SK-N-SH (cell line): ENCODE measurements around the gene OPCML. TPM values are rescaled to one million over a fixed set of nuclear protein-coding genes. Genes with fewer than 3 reads are reported as not detected.

ENCODE experiments used
- CTCF ChIA-PET: fragments of 300-600, 350-600 bp; formaldehyde crosslinking; extraction: SDS; loops from one replicate; lab custom pipeline; 2021; lab: Yijun Ruan, JAX
- POLR2A ChIA-PET: fragments of 350-600 bp; sonication (Branson Sonifier 250); formaldehyde crosslinking; extraction: SDS; loops from one replicate; lab custom pipeline; 2020; ENCODE audit warnings: antibody characterized with exemption, inconsistent platforms; lab: Yijun Ruan, JAX
- DNase-seq: peaks from one replicate; pipeline ENCODE4 v3.0.0; 2012
- H2AFZ ChIP-seq: fragments of 200-600 bp; sonication (generic); 2 replicates; pipeline ENCODE4 v1.8.1; 2016; ENCODE audit warnings: antibody characterized with exemption, mild to moderate bottlenecking, low read depth
- H3F3A ChIP-seq: fragments of 200-600 bp; sonication (generic); replicated peaks from 2 replicates; pipeline ENCODE3; 2016; ENCODE audit warnings: antibody characterized with exemption, mild to moderate bottlenecking; ENCODE audit not compliant: insufficient read depth
- H3K27ac ChIP-seq, 2 experiments: fragments of 200-500 bp in 1 of 2; fragments of 200-600 bp in 1 of 2; sonication (Bioruptor generic) in 1 of 2; sonication (generic), shearing (Covaris generic) in 1 of 2; 2 replicates each; pipeline versions ENCODE4 v1.5.1 to v1.6.1; 2014 to 2016; ENCODE audit warnings: low read depth in 2 of 2, inconsistent platforms in 1 of 2, low read length in 1 of 2, mild to moderate bottlenecking in 1 of 2, mixed read lengths in 1 of 2
- H3K27me3 ChIP-seq: fragments of 200-600 bp; sonication (generic), shearing (Covaris generic); 2 replicates; pipeline ENCODE4 v1.6.1; 2016; ENCODE audit warnings: mixed run types; ENCODE audit not compliant: insufficient read depth
- H3K36me3 ChIP-seq, 2 experiments: fragments of 200-500 bp in 1 of 2; fragments of 200-600 bp in 1 of 2; sonication (Bioruptor generic) in 1 of 2; sonication (generic) in 1 of 2; replicated peaks in 1 of 2; 2 replicates each; pipeline versions ENCODE3 to v1.5.1; 2014 to 2016; ENCODE audit warnings: low read length in 1 of 2, mild to moderate bottlenecking in 1 of 2; ENCODE audit not compliant: insufficient read depth in 2 of 2, control insufficient read depth in 1 of 2
- H3K4me1 ChIP-seq, 2 experiments: fragments of 200-500 bp in 1 of 2; fragments of 200-600 bp in 1 of 2; sonication (Bioruptor generic) in 1 of 2; sonication (generic), shearing (Covaris generic) in 1 of 2; 2 replicates each; pipeline versions ENCODE4 v1.5.1 to v1.6.1; 2014 to 2016; ENCODE audit warnings: low read depth in 1 of 2, low read length in 1 of 2, mixed run types in 1 of 2; ENCODE audit not compliant: insufficient read depth in 2 of 2, control insufficient read depth in 1 of 2
- H3K4me2 ChIP-seq: fragments of 200-600 bp; sonication (generic), shearing (Covaris generic); 2 replicates; pipeline ENCODE4 v1.6.1; 2017; ENCODE audit warnings: mixed run types
- H3K4me3 ChIP-seq, 2 experiments: fragments of 200-500 bp in 1 of 2; fragments of 200-600 bp in 1 of 2; sonication (Bioruptor generic) in 1 of 2; sonication (generic), shearing (Covaris generic) in 1 of 2; 2 replicates each; pipeline versions ENCODE4 v1.5.1 to v1.8.1; 2014 to 2016; ENCODE audit warnings: low read depth in 2 of 2, inconsistent platforms in 1 of 2, low read length in 1 of 2, mild to moderate bottlenecking in 1 of 2, mixed read lengths in 1 of 2, moderate library complexity in 1 of 2
- H3K79me2 ChIP-seq: fragments of 200-600 bp; sonication (generic); 2 replicates; pipeline ENCODE4 v1.8.1; 2017; ENCODE audit warnings: mild to moderate bottlenecking; ENCODE audit not compliant: insufficient read depth
- H3K9ac ChIP-seq: fragments of 200-600 bp; sonication (generic); 2 replicates; pipeline ENCODE4 v1.6.1; 2017; ENCODE audit warnings: mixed run types
- H3K9me2 ChIP-seq: fragments of 200-600 bp; sonication (generic); 2 replicates; pipeline ENCODE4 v1.6.1; 2017; ENCODE audit warnings: mixed run types
- H3K9me3 ChIP-seq: fragments of 200-600 bp; sonication (generic); 2 replicates; pipeline ENCODE4 v1.6.1; 2017; ENCODE audit warnings: mixed run types, mild to moderate bottlenecking, moderate library complexity
- H4K20me1 ChIP-seq: fragments of 200-600 bp; sonication (generic); 2 replicates; pipeline ENCODE4 v1.6.1; 2017; ENCODE audit warnings: mild to moderate bottlenecking, mixed run types; ENCODE audit not compliant: insufficient read depth
- ELF1 ChIP-seq: IDR thresholded peaks from 2 replicates; pipeline ENCODE4 v1.4.0; 2012
- EZH2phosphoT487 ChIP-seq: fragments of 200-600 bp; sonication (generic); IDR thresholded peaks from 2 replicates; pipeline ENCODE4 v1.6.1; 2017; ENCODE audit warnings: low read depth, mixed run types, mild to moderate bottlenecking, antibody characterized with exemption, moderate library complexity, borderline replicate concordance
- FOSL2 ChIP-seq: IDR thresholded peaks from 2 replicates; pipeline ENCODE4 v1.4.0; 2012; ENCODE audit warnings: low read depth, mild to moderate bottlenecking, moderate library complexity, borderline replicate concordance
- FOXM1 ChIP-seq: IDR thresholded peaks from 2 replicates; pipeline ENCODE4 v1.4.0; 2012; ENCODE audit warnings: low read depth, mild to moderate bottlenecking
- GATA2 ChIP-seq: sonication (generic); formaldehyde crosslinking; IDR thresholded peaks from 2 replicates; pipeline ENCODE4 v1.5.0; 2020; ENCODE audit warnings: mild to moderate bottlenecking, missing genetic modification reagents
- JUND ChIP-seq: IDR thresholded peaks from 2 replicates; pipeline ENCODE4 v1.4.0; 2012
- MXI1 ChIP-seq: IDR thresholded peaks from 2 replicates; pipeline ENCODE4 v1.6.1; 2012; ENCODE audit warnings: mild to moderate bottlenecking, low read depth, low read length, improper control_type of control experiment
- NFIC ChIP-seq: IDR thresholded peaks from 2 replicates; pipeline ENCODE4 v1.4.0; 2012; ENCODE audit warnings: borderline replicate concordance
- RAD21 ChIP-seq: IDR thresholded peaks from 2 replicates; pipeline ENCODE4 v1.6.1; 2012; ENCODE audit warnings: mild to moderate bottlenecking, low read length
- RFX5 ChIP-seq: IDR thresholded peaks from 2 replicates; pipeline ENCODE4 v1.6.1; 2012; ENCODE audit warnings: mild to moderate bottlenecking, improper control_type of control experiment, low read length
- RXRA ChIP-seq: IDR thresholded peaks from 2 replicates; pipeline ENCODE4 v1.4.0; 2012; ENCODE audit warnings: low read depth, mild to moderate bottlenecking, borderline replicate concordance
- SIN3A ChIP-seq: IDR thresholded peaks from 2 replicates; pipeline ENCODE4 v1.6.1; 2012; ENCODE audit warnings: low read depth, mild to moderate bottlenecking, low read length, moderate library complexity, borderline replicate concordance
- TCF12 ChIP-seq: IDR thresholded peaks from 2 replicates; pipeline ENCODE4 v1.4.0; 2012
- YY1 ChIP-seq: IDR thresholded peaks from 2 replicates; pipeline ENCODE4 v1.4.0; 2012; ENCODE audit warnings: low read depth, mild to moderate bottlenecking
- WGBS: methylation state at CpG from one replicate; pipeline ENCODE4 v1.1.6; 2017; ENCODE audit warnings: low lambda C conversion rate; 5-methylcytosine and 5-hydroxymethylcytosine counted together
- polyA plus RNA-seq, 3 experiments: library from polyadenylated mRNA; depleted of rRNA; stranded (reverse); fragments of >200 nt; gene quantifications; 2 replicates each; pipeline ENCODE4 v1.2.3, GENCODE V29; 2012
- TF ChIP-seq, protein P1 (sequence below): IDR thresholded peaks from 2 replicates; pipeline ENCODE4; 2012
- TF ChIP-seq, protein P2 (sequence below): IDR thresholded peaks from 2 replicates; pipeline ENCODE4 v1.4.0; 2012; ENCODE audit warnings: low read depth, borderline replicate concordance
- TF ChIP-seq, protein P3 (sequence below): IDR thresholded peaks from 2 replicates; pipeline ENCODE4 v1.6.1; 2012; ENCODE audit warnings: mild to moderate bottlenecking, low read depth, low read length, moderate library complexity
- TF ChIP-seq, protein P4 (sequence below): fragments of 150-350 bp; IDR thresholded peaks from 2 replicates; pipeline ENCODE4 v1.6.1; 2017; ENCODE audit warnings: antibody characterized with exemption, low read length, low read depth, borderline replicate concordance
- TF ChIP-seq, protein P5 (sequence below): fragments of 200-600 bp; sonication (generic); IDR thresholded peaks from 2 replicates; pipeline ENCODE4 v1.6.1; 2017; ENCODE audit warnings: antibody characterized with exemption, mild to moderate bottlenecking, moderate library complexity
- TF ChIP-seq, protein P6 (sequence below): IDR thresholded peaks from 2 replicates; pipeline ENCODE4 v1.4.0; 2012; ENCODE audit warnings: low read depth, borderline replicate concordance

Gene OPCML
- polyA plus RNA-seq, 1 of the 3 experiments (the other 2 are of a cell fraction): not detected

DNA sequence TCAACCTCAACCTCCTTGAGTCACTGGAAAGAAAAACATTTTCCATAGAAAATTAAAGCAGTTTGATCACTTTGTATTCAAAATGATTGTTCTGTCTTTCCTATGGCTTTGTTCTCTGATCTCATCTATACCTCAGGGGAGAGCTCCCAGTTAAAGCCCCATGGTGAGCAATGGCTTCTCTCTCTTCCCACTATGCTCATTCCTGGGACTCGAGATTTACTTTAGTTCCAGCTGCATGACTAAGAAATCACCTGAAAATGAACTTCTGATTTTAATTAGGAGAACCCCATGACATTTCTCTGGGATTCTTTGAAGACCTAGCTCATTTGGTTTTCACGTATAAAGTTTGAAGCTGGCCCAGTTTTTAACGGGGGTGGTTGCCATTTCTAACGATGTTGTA lies 921.5 kb downstream of the OPCML start:
- H3K9me2 ChIP-seq: no peaks in the 10 kb centered on the region
- WGBS: 41% methylated on average over 4 of the region's 4 CpGs
- no peaks in the 10 kb centered on the region for H4K20me1 ChIP-seq
- no peak overlapping the region for H3K4me3 ChIP-seq
- TF ChIP-seq MXI1 (no peak), EZH2phosphoT487 (no peak), FOXM1 (no peak), RXRA (no peak), RAD21 (no peak), RFX5 (no peak), ELF1 (no peak), NFIC (no peak), JUND (no peak), SIN3A (no peak), YY1 (no peak), TCF12 (no peak), GATA2 (CRISPR knock-in tag) (no peak), FOSL2 (no peak)
- TF ChIP-seq, protein P1, sequence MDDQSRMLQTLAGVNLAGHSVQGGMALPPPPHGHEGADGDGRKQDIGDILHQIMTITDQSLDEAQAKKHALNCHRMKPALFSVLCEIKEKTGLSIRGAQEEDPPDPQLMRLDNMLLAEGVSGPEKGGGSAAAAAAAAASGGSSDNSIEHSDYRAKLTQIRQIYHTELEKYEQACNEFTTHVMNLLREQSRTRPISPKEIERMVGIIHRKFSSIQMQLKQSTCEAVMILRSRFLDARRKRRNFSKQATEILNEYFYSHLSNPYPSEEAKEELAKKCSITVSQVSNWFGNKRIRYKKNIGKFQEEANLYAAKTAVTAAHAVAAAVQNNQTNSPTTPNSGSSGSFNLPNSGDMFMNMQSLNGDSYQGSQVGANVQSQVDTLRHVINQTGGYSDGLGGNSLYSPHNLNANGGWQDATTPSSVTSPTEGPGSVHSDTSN: no peak
- TF ChIP-seq, protein P2, sequence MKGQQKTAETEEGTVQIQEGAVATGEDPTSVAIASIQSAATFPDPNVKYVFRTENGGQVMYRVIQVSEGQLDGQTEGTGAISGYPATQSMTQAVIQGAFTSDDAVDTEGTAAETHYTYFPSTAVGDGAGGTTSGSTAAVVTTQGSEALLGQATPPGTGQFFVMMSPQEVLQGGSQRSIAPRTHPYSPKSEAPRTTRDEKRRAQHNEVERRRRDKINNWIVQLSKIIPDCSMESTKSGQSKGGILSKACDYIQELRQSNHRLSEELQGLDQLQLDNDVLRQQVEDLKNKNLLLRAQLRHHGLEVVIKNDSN: no peak
- TF ChIP-seq, protein P3, sequence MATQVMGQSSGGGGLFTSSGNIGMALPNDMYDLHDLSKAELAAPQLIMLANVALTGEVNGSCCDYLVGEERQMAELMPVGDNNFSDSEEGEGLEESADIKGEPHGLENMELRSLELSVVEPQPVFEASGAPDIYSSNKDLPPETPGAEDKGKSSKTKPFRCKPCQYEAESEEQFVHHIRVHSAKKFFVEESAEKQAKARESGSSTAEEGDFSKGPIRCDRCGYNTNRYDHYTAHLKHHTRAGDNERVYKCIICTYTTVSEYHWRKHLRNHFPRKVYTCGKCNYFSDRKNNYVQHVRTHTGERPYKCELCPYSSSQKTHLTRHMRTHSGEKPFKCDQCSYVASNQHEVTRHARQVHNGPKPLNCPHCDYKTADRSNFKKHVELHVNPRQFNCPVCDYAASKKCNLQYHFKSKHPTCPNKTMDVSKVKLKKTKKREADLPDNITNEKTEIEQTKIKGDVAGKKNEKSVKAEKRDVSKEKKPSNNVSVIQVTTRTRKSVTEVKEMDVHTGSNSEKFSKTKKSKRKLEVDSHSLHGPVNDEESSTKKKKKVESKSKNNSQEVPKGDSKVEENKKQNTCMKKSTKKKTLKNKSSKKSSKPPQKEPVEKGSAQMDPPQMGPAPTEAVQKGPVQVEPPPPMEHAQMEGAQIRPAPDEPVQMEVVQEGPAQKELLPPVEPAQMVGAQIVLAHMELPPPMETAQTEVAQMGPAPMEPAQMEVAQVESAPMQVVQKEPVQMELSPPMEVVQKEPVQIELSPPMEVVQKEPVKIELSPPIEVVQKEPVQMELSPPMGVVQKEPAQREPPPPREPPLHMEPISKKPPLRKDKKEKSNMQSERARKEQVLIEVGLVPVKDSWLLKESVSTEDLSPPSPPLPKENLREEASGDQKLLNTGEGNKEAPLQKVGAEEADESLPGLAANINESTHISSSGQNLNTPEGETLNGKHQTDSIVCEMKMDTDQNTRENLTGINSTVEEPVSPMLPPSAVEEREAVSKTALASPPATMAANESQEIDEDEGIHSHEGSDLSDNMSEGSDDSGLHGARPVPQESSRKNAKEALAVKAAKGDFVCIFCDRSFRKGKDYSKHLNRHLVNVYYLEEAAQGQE: no peak
- TF ChIP-seq, protein P4, sequence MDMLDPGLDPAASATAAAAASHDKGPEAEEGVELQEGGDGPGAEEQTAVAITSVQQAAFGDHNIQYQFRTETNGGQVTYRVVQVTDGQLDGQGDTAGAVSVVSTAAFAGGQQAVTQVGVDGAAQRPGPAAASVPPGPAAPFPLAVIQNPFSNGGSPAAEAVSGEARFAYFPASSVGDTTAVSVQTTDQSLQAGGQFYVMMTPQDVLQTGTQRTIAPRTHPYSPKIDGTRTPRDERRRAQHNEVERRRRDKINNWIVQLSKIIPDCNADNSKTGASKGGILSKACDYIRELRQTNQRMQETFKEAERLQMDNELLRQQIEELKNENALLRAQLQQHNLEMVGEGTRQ: no peak
- TF ChIP-seq, protein P5, sequence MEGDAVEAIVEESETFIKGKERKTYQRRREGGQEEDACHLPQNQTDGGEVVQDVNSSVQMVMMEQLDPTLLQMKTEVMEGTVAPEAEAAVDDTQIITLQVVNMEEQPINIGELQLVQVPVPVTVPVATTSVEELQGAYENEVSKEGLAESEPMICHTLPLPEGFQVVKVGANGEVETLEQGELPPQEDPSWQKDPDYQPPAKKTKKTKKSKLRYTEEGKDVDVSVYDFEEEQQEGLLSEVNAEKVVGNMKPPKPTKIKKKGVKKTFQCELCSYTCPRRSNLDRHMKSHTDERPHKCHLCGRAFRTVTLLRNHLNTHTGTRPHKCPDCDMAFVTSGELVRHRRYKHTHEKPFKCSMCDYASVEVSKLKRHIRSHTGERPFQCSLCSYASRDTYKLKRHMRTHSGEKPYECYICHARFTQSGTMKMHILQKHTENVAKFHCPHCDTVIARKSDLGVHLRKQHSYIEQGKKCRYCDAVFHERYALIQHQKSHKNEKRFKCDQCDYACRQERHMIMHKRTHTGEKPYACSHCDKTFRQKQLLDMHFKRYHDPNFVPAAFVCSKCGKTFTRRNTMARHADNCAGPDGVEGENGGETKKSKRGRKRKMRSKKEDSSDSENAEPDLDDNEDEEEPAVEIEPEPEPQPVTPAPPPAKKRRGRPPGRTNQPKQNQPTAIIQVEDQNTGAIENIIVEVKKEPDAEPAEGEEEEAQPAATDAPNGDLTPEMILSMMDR: no peak
- TF ChIP-seq, protein P6, sequence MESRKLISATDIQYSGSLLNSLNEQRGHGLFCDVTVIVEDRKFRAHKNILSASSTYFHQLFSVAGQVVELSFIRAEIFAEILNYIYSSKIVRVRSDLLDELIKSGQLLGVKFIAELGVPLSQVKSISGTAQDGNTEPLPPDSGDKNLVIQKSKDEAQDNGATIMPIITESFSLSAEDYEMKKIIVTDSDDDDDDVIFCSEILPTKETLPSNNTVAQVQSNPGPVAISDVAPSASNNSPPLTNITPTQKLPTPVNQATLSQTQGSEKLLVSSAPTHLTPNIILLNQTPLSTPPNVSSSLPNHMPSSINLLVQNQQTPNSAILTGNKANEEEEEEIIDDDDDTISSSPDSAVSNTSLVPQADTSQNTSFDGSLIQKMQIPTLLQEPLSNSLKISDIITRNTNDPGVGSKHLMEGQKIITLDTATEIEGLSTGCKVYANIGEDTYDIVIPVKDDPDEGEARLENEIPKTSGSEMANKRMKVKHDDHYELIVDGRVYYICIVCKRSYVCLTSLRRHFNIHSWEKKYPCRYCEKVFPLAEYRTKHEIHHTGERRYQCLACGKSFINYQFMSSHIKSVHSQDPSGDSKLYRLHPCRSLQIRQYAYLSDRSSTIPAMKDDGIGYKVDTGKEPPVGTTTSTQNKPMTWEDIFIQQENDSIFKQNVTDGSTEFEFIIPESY: no peak
- TF ChIP-seq, all 33 proteins: peak for 0
- Histone ChIP-seq H3K27me3 (no peaks in the 10 kb centered on the region), H3K36me3 (no peaks in the 10 kb centered on the region), H3K4me2 (no peak overlapping the region), H3K9me3 (no peaks in the 10 kb centered on the region), H3K4me1 (no peaks in the 10 kb centered on the region), H3K9ac (no peak overlapping the region), H3K79me2 (no peaks in the 10 kb centered on the region), H3K27ac (no peak overlapping the region), H3F3A (no peaks in the 10 kb centered on the region), H2AFZ (no peak overlapping the region)
- ChIA-PET CTCF (no interaction called here), POLR2A (no interaction called here)
- DNase-seq: no peak
